GM21717 (cell line): ENCODE measurements around the gene MGAT4B.
"Not testable (repeated sequence)": the region's sequence is repeated elsewhere in the genome, so short reads cannot be mapped to it uniquely, and the experiment has no call there.

ENCODE experiments used
- ATAC-seq: cut with Tn5 transposase; IDR thresholded peaks from one replicate; pipeline ENCODE4 v1.9.1; 2021; ENCODE audit warnings: mild to moderate bottlenecking, moderate library complexity; ENCODE audit not compliant: unreplicated experiment

MGAT4B gene

DNA sequence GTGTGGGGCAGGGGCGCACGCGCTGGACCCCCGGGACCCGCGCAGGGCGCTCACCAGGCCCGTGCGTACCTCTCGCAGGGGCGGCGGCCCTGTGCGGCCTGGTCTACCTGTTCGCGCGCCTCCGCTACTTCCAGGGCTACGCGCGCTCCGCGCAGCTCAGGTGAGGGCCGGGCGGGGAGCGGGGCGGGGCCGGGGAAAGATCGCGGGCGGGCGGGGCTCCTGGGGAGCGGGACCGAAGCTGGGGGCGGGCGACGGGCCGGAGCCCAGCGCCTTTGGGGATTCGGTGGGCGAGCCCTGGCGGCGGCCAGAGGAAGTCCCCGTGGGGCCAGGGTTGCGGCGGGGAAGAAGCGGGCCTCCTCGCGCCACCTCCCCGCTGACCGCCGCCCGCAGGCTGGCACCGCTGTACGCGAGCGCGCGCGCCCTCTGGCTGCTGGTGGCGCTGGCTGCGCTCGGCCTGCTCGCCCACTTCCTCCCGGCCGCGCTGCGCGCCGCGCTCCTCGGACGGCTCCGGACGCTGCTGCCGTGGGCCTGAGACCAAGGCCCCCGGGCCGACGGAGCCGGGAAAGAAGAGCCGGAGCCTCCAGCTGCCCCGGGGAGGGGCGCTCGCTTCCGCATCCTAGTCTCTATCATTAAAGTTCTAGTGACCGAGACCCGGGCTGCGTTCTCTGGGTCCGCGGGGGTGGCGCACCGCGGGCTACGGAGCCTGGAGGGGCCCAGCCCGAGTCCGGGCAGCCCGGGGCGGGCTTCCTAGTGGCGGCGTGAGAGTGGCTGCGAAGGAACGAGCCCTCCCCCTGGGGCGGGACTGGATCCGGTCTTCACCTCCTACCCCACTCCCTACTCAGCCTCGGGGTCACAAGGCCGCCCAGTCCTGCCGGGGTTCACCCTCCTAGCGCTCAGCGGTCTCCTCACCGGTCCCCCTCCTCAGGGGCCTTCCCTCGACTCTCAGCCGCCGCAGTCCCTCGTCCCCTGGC, 10.5 kb downstream of the MGAT4B start:
- ATAC-seq = peak; percentile 70

DNA sequence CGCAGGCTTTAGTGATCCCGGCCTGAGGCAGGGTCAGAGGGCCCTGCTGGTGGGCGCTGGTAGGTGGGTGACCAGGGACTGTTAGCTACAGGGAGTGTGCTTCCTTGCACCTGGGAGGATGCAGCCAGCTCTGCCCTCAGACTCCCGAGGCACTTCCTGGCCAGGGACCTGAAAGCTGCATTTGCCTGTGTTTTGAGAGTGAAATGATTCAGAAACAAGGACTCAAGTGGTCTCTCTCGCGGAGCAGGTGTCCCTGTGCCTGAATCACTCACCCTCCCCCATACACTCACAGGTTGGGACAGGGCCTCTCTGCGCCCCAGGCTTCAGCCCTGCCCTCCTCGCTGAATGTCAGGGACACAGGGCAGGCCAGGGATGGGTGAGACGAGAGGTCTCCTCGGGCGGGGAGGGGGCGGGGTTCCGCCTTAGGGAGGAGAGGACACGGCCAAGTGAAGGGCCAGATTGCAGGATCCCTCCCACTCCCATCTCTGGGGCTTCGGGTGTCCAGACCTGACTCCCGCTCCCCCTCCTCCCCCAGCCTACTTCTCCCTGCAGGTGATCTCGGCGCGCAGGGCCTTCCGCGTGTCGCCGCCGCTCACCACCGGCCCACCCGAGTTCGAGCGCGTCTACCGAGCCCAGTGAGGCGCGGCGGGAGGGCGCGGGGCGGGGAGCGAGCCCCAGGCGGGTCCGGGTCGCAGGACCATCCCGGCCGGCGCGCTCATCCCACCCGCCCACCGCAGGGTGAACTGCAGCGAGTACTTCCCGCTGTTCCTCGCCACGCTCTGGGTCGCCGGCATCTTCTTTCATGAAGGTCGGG, 11.4 kb downstream of the MGAT4B start:
- no peak for ATAC-seq

DNA sequence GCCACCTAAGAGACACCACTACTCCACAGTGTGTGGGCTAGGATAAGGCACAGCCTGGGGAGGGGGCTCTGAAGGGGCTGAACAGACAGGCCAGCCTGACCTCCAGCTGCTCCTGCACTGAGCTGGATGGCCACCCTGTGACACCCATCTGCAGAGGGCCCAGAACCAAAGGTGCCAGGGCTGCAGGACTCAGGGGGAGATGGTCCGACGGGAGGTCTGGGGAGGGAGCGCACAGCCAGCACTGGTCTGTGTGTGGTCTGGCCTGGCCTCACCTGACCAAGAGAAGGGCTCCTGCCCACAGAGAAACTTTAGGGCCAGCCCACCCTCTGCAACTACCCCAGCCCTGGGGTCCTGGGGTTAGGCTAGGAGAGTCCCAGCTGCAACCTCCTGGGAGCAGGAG, 12.1 kb downstream of the MGAT4B start:
- no peak for ATAC-seq

DNA sequence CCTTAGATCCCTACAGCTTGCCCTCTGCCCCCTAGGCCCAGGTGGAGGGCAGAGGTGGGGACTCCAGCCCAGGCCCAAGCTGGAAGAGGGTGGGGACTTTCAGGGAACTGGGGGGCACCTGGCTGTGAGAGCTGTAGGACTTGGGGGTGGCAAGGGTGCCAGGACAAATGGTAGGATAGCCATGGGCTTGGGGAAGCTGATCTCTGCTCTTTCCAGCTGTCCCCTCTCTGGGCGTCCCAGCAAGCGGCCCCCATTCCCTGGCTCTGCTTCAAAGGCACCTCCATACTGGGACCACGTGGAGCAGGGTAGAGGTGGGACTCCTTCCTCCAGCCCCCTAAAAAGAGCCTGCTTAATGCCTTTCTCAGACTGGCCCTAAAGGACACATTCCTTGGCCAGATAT, 12.5 kb downstream of the MGAT4B start:
- no peak for ATAC-seq

DNA sequence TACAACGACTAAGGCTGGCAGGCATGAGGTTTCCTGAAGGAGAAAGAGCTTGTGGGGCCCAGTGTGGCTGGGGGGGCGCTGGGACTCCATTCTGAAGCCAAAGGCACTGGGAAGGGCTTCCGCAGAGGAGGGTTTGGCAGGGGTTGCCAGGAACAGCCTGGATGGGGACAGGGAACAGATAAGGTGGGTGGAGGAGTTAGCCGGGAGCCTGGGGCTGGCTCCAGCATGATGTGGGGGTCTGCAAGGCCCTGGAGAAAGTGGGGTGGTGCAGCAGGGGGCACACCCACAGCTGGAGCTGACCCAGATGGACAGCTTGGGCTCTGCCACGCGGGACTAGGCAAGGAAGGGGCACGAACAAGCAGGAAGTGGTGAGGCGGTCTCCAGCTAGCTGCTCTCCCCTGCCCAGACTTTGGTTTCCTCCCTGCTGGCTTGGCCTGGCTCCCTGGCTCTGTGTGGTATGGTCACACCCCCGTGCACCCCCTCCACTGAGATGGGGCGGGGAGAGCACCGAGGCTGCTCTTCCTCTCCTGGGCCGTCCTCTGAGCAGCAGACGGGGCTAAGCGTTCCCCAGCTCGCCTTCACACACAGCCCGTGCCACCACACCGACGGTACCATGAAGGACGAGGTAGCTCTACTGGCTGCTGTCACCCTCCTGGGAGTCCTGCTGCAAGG, 13.1 kb downstream of the MGAT4B start, which contains the start of gene LTC4S:
Gene LTC4S (plus strand): TSS at position 519 of the 672 bp plus-strand sequence. CDS start 95 bp downstream, at position 614.
- no peak for ATAC-seq

DNA sequence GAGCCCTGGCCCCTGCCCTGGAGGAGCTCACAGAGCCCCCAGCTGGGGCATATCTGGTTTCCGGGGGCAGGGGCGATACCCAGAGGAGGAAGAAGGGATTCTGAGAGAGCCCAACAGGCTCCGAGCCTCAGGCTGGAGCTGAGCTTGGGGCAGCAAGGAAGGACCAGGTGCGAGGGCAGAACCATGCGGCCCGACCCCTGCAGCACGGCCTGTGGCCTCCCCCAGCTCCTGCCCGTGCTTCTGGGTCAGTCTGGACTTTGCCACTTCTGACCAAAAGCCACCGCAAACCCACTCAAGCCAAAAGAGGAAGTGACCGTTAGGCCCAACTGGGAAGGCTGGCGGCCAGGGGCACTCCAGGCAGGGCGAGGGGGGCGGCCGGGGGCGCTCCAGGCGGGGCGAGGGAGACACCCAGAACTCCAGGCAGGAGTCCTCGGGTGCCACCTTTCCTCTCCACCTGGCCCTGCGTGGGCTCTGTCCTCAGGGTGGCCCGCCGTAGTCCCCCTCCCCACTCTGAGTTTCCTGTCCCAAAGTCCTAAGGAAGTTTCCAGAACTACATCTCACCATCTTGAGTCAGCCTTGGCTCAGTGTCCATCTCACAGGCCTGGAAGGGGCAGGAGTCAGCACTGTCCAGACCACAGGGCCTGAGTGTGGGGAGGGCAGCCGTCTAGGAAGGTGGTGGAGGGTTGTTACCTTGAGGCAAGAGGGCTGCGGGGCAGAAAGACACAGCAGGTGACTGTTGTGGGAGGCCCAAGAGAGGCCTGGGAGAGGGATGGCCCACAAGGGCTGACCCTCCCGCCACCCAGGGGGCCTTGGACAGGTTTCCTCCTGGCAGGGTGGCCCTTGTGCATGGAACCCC, 13.8 kb downstream of the MGAT4B start:
- no peak for ATAC-seq

DNA sequence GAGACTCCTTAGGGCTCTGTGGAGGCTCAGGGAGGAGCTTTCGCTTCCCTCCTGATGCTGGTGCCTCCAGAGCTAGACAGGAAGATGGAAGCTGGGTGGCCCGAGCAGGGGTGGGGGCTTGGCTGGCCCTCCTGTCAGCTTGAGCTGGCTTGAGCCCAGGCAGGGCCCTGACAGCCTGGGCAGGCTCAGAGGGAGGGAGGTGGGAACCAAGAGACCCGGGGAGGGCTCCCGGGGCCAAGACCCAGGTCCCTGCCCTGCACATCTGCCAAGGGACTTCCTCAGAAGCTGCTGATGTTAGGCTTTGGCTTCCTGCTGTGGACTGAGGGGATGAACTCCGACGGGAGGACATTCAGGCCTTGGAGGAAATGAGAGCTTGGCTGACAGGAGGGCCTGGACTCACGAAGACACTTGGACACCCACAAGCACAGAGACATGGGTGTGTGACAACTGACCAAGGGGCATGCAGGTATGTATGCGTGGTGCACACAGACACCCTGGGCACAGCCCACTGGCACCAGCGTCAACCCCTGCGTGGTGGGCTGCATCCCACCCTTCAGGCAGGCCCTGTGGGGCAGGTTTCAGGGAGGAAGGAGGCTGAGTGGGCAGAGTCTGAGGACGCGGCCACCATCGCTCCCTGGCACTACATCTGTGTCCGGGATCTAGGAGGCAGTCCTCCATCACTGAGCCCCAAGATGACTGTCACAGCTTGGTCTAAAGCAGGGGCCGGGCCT, 14.6 kb downstream of the MGAT4B start:
- ATAC-seq = no peak

DNA sequence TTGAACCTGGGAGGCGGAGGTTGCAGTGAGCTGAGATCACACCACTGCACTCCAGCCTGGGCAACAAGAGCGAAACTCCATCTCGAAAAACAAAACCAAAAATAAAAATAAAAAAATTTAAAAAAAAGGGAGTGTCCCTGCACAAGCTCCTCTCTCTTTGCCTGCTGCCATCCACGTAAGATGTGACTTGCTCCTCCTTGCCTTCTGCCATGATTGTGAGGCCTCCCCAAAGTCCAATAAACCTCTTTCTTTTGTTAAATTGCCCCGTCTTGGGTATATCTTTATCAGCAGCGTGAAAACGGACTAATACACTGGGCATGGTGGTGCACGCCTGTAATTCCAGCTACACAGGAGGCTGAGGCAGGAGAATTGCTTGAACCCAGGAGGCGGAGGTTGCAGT, 17.4 kb downstream of the MGAT4B start:
- not testable (repeated sequence) for ATAC-seq

DNA sequence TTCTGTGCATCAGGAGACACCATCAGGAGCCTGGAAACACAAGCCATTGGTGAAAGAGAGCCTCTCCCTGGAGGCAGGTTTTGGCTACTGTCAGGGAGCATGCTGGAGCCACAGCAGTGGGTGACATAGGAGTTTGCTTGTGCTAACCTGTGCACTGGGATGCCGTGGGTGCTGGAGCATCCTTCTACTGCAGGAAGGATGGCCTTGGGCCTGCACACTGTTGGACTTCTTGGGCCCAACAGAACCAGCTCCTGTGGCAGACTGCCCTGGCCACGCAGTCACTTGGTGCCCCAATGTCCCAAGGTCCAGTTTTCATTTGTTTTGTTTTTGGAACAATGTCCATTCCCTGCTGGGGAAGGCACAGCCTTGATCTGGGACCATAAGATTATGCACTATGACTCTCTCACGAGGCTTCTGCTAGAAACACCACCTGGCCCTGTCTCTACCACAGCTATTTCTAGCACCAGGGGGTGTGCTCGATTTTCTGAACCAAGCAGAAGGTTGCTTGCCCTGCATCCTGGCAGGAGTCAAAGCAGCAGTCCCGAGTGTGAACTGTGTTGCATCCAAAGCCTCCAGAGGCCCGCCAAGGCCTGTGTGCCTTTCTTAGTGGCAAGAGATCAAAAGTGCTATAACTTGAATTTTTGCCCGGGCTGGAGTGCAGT, 18.3 kb downstream of the MGAT4B start:
- no peak for ATAC-seq

DNA sequence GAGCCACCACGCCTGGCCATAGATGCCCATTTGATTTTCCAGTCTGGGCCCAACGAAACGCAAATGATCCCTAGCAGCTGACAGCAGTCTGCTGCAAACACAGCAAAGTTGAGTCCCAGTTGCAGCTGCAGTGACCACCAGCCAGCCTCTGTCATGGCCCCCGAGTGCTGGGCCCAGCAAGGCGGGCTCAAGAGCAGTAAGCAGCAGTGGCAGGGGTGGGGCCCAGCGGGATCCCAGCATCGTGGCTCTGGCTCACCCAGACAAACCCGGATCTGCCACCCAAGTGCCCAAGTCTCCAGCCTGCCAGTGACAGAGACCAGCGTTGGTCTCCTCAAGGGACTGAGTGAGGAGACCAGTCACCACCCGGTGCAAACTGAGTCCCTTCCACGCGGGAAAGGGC, 19.8 kb downstream of the MGAT4B start:
- no peak for ATAC-seq

DNA sequence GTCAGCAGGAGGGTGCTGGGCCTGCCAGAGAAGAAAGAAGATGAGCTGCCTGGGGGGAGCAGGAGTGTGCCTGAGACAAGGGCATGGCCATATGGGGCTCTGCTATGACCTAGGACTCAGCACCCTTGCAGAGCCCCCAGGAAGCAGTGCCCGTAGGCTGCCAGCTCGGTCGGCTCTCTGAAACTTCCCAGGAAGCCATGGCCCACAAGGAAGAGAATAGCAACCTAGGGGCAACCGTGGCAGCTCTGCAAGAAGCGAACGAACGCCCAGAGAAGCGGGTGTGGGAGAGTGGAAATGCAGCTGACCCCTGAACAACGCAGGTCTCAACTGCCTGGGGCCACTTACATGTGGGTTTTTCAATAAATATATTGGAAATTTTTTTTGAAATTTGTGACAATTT, 23.5 kb downstream of the MGAT4B start:
- ATAC-seq = no peak

DNA sequence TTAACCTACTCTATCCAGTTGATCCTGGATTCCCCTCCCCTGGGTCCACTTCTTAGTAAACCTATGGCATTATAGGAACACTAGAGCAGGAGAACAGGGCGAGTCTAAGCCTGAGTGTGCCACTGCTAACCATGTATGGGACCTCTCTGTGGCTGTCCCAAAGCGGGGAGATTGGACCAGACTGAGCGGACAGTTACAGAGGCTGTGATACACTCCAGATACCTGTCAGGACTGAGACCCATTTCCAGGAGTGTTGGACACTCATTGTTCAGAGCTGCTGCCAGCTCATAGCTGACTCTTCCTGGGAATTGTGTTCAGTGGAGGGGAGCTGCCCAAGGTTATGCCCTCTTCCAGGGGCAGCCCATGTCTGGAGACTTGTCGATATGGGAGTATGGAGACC, 24.8 kb downstream of the MGAT4B start:
- ATAC-seq = no peak

DNA sequence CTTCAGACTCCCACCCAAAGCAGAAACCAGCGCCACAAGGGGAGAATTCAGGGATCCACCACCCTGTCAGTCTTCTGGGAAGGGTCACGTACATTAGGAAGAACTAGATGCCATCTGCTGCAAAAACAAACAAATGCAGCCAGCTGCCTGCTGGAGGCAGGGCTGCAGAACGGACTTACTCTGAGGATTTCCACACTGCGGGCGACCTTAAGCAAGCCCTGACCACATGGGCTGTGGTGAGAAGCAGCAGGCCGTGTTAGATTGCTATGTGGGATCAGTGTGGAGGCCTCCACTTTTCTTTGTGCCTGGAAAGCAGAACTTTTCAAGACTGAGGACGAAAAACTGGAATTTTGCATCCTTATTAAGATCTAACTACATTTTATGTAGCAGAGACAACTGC, 26.3 kb downstream of the MGAT4B start:
- ATAC-seq = no peak

DNA sequence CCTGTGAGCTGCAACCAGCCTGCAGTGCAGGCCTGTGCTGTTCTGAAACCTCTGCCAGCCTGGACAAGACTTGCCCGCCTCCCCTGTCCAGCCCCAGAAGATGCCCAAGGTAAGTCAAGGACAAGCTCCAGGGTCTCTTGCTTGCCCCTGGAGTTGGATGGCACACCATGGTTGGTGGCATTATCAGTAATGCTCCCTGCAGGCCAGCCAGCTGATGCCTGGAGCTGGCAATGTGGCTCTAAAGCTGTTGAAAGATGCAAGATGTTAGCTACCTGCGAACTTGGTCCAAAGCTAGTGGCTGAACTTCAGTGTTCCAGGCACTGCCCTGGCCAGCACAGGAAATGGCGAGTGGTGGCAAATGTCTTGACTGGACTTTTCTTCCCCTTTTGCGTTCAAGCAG, 26.8 kb downstream of the MGAT4B start:
- ATAC-seq = no peak

DNA sequence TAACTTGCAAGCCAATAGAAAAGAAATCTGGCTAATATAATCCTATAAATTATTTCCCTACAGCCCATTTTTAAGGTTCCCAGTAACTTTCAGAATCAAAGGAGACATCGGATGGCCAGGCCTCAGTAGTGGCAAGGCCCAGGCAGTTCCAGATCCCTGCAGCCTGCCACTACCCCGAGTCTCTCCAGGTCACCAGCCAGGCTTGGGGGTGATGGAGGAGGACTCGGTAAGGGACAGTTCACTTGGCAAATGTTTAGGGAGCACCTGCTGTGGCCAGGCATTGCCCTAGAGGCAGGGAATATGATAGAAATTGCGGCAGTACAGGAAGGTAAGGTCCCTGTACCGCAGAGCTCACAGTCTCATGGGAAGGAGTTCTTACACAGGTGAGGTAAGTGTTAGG, 28.1 kb downstream of the MGAT4B start:
- ATAC-seq = no peak

DNA sequence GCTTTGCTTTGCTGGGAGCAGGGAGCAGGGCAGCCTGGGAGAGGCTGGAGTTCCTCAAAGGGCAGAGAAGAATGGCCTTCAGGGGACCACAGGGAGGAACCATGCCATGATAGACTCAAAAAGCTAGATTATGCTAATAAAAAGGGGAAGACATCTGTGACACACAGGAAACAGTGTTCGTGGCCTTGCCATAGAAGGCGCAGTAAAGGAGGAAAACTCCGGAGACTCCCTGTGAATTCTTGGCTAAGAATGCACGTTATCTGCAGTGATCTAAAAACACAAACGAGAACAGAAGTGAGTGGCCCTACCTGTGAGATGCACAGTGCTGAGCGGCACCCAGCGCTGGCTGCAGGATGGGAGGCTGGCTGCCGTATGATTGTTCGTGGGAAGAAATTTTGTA, 28.8 kb downstream of the MGAT4B start:
- no peak for ATAC-seq

DNA sequence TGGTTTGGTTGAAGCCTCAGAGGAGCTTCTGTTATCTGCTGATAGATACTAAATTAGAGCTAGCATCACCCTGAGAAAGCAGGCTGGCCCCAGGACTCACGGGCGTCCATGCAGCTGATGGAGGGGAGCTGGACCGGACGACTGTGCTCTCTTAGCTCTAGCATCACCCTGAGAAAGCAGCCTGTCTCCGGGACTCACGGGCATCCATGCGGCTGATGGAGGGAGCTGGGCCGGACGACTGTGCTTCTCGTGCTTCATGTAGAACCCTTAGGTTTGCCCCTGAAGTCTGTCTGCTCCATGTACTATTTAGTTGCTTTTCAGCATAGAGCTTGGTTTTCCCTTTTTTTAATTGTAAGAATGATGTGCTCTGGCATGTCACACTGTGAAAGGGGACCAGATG, 29.2 kb downstream of the MGAT4B start:
- ATAC-seq = no peak

DNA sequence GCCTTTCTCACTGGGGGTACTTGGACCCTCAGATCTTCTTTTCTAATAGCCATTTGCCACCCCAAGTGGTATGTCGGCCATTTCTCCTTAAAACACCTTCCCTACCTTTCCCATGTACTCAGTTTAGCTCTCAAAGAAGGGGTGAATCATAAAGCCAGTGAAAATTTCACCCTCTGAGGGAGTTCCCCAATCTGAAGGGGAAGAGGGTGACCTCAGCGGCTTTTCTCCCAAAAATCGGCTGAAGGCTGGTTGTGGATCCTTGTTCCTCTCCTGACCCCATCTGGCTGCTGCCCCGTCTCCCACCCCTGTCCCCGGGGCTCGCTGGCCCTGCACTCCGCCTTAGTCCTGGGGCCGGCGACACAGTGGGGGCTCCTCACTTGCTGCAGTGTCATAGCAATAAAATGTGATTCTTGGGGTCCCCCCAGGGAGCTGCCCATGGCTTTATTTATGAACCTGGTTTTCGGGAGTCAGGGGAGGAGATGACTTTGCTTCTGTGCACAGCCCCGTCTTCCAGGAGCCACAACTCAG, 30.2 kb downstream of the MGAT4B start:
- ATAC-seq = no peak

DNA sequence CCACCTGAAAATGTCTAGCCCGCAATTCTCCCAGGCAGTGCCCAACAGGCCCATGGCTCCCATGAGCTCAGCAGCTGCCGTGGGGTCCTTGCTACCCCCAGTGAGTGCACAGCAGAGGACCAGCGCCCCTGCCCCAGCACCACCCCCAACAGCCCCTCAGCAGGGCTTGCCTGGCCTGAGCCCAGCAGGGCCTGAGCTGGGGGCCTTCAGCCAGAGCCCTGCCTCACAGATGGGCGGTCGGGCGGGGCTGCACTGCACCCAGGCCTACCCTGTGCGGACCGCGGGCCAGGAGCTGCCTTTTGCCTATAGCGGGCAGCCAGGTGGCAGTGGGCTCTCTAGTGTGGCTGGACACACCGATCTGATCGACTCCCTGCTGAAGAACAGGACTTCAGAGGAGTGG, 32.2 kb downstream of the MGAT4B start:
- no peak for ATAC-seq
